Measurements from ENCODE around the gene PIWIL1.

The PIWIL1 gene

GRCh38 chr12:130342842-130343241, 5.2 kb downstream of the PIWIL1 start:
- DNase-seq (ENCODE audit: low read depth): no peak
- in situ Hi-C loops (cut with HindIII; ENCODE audit: low sequenced_read_pairs): no loop called here
- no peak overlapping the region for H3K4me3 ChIP-seq (ENCODE audit: low read depth, low read length)
- no peak for TF ChIP-seq CTCF (IDR thresholded peaks at IDR 0.05; ENCODE audit: low read depth, low read length, missing control alignments)

DNA sequence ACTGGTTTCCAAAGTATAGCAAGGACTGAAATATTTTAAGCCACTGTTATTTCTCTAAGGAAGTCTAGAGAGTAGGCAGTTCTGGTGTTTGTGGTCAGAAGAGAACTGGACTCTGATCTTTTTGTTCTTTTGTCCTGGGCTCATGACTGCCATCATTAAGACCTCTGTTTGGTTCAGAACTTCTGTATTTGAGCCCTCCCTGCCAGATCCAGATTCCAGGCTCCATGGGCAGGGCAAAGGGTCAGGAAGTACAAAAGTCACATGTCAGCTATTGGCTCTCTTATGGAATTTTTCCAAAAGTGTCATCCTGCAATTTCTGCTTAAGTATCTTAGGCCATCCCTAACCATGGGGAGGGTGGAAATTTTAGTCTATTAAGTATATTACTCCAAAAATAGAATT, 6.8 kb downstream of the PIWIL1 start:
- H3K4me3 ChIP-seq (ENCODE audit: low read depth, low read length): no peak overlapping the region
- DNase-seq (ENCODE audit: low read depth): no peak
- in situ Hi-C loops (cut with HindIII; ENCODE audit: low sequenced_read_pairs): no loop called here
- no peak for TF ChIP-seq CTCF (IDR thresholded peaks at IDR 0.05; ENCODE audit: low read depth, low read length, missing control alignments)

DNA sequence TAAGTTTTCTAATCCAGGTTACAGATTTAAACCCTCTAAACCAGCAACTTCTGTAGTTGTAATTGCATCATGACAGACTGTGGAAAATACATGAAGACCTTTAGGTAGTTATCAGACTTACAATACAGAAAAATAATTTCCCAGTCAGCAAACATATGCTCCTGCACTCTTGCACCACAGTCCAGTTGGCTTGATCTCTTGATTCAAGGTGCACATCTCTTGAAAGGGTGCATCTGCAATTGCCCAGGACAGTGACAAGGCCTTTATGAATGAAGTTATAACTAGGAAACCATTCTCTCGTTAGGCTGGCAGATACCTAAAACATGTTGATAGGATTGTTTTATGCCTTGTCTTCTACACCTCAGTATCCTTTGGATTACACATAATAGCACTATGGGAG, 7.6 kb downstream of the PIWIL1 start:
- H3K4me3 ChIP-seq (ENCODE audit: low read depth, low read length): no peak overlapping the region
- in situ Hi-C loops (cut with HindIII; ENCODE audit: low sequenced_read_pairs): no loop called here
- no peak for TF ChIP-seq CTCF (IDR thresholded peaks at IDR 0.05; ENCODE audit: low read depth, low read length, missing control alignments)
- DNase-seq (ENCODE audit: low read depth): no peak

DNA sequence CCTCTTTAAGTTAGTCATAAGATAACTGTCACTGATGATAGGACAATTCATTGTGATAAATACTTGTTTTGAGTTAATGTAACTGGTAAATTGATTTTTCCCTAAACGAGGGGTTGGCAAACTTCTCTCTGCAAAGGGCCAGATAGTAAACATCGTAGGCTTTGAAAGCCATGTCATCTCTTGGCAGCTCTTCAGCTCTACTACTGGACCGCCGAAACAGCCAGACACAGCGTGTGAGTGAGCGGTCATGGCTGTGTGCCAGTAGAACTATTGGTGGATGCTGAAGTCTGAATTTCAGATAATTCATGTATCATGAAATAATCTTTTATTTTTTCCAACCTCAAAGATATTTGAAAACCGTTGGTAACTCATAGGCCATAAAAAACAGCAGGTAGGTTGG, 9.9 kb downstream of the PIWIL1 start:
- H3K4me3 ChIP-seq (ENCODE audit: low read depth, low read length): no peak overlapping the region
- DNase-seq (ENCODE audit: low read depth): no peak
- no peak for TF ChIP-seq CTCF (IDR thresholded peaks at IDR 0.05; ENCODE audit: low read depth, low read length, missing control alignments)
- in situ Hi-C loops (cut with HindIII; ENCODE audit: low sequenced_read_pairs): no loop called here

- no peak for TF ChIP-seq CTCF (IDR thresholded peaks at IDR 0.05; ENCODE audit: low read depth, low read length, missing control alignments)
- H3K4me3 ChIP-seq (ENCODE audit: low read depth, low read length): no peak overlapping the region
- in situ Hi-C loops (cut with HindIII; ENCODE audit: low sequenced_read_pairs): no loop called here
- no peak for DNase-seq (ENCODE audit: low read depth)
Measured at GRCh38 chr12:130350715-130351114, 13.0 kb downstream of the PIWIL1 start.

GRCh38 chr12:130351326-130351725, 13.6 kb downstream of the PIWIL1 start:
- H3K4me3 ChIP-seq (ENCODE audit: low read depth, low read length): no peak overlapping the region
- DNase-seq (ENCODE audit: low read depth): no peak
- in situ Hi-C loops (cut with HindIII; ENCODE audit: low sequenced_read_pairs): no loop called here
- no peak for TF ChIP-seq CTCF (IDR thresholded peaks at IDR 0.05; ENCODE audit: low read depth, low read length, missing control alignments)

GRCh38 chr12:130353081-130353480, 15.4 kb downstream of the PIWIL1 start:
- H3K4me3 ChIP-seq (ENCODE audit: low read depth, low read length): no peak overlapping the region
- TF ChIP-seq CTCF (IDR thresholded peaks at IDR 0.05; ENCODE audit: low read depth, low read length, missing control alignments): no peak
- no peak for DNase-seq (ENCODE audit: low read depth)
- in situ Hi-C loops (cut with HindIII; ENCODE audit: low sequenced_read_pairs): no loop called here
